Stomach smooth muscle (tissue), 2 donors: ENCODE measurements around the gene RPL13.

ENCODE experiments used
- H3K27ac ChIP-seq: one replicate; pipeline ENCODE4 v1.7.0; 2013; ENCODE audit warnings: mild to moderate bottlenecking, low read length, inconsistent platforms
- H3K27me3 ChIP-seq, 2 donors: one replicate each; pipeline ENCODE4 v1.7.0; 2013; ENCODE audit warnings: low read length in 2 of 2; ENCODE audit not compliant: insufficient read depth in 2 of 2, control insufficient read depth in 1 of 2
- H3K36me3 ChIP-seq, 2 donors: one replicate each; pipeline ENCODE4 v1.7.0; 2013; ENCODE audit warnings: low read length in 2 of 2; ENCODE audit not compliant: control insufficient read depth in 2 of 2, insufficient read depth in 2 of 2
- H3K4me1 ChIP-seq: one replicate; pipeline ENCODE4 v1.7.0; 2013; ENCODE audit warnings: low read length; ENCODE audit not compliant: control insufficient read depth, insufficient read depth
- H3K4me3 ChIP-seq, 2 donors: one replicate each; pipeline ENCODE4 v1.7.0; 2013; ENCODE audit warnings: low read length in 2 of 2
- H3K9ac ChIP-seq, 2 donors: one replicate each; pipeline ENCODE4 v1.7.0; 2013; ENCODE audit warnings: low read length in 2 of 2, mild to moderate bottlenecking in 1 of 2
- H3K9me3 ChIP-seq, 2 donors: one replicate each; pipeline ENCODE4 v1.7.0; 2013; ENCODE audit warnings: low read length in 2 of 2; ENCODE audit not compliant: control insufficient read depth in 2 of 2
- donor health status: healthy.
- donor health status: Pancreatic carcinoma.

RPL13 gene

DNA sequence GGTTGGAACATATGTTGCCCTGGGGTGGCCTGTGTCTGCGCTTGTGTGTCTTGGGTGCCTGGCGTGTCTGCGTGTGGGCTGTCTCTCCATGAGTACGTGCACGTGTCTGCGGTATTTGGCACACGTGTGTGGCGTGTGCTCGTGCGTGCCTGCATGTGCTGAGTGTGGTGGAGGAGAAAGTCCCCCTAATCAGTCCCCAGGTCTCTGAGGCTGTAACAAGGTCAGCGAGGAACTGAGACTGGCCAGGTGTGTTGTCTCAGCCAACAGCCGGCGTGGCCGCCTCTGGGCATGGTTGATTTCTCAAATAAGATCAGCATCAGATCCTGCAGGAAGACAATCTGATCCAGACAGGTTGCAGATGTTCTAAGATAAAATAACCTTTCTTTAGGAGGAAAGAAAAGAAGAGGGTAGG is 11.6 kb downstream of the RPL13 start:
- no peak overlapping the region for H3K9ac ChIP-seq
- H3K9me3 ChIP-seq, result no peaks in the 10 kb centered on the region
- H3K27ac ChIP-seq, result no peak overlapping the region
- H3K27me3 ChIP-seq, result peaks cover 31 to 57% of the 10 kb centered on the region in 2 donors
- H3K4me1 ChIP-seq, result peaks cover 16% of the 10 kb centered on the region
- H3K36me3 ChIP-seq, result no peaks in the 10 kb centered on the region
- no peak overlapping the region for H3K4me3 ChIP-seq

- H3K27me3 ChIP-seq, result peaks cover 35 to 60% of the 10 kb centered on the region in 2 donors
- H3K4me3 ChIP-seq, result no peak overlapping the region
- H3K36me3 ChIP-seq, result no peaks in the 10 kb centered on the region
- H3K9ac ChIP-seq, result no peak overlapping the region
- H3K4me1 ChIP-seq, result peaks cover 16% of the 10 kb centered on the region
- H3K9me3 ChIP-seq, result no peaks in the 10 kb centered on the region
- H3K27ac ChIP-seq, result no peak overlapping the region
Measured at GRCh38 chr16:89572485-89573205, 12.2 kb downstream of the RPL13 start.

- Histone ChIP-seq H3K4me1 (peaks cover 16% of the 10 kb centered on the region), H3K27ac (no peak overlapping the region), H3K9me3 (no peaks in the 10 kb centered on the region), H3K27me3 (peaks cover 35 to 60% of the 10 kb centered on the region in 2 donors), H3K36me3 (no peaks in the 10 kb centered on the region), H3K9ac (no peak overlapping the region), H3K4me3 (no peak overlapping the region)
Measured at GRCh38 chr16:89573826-89574680, 13.6 kb downstream of the RPL13 start.

DNA sequence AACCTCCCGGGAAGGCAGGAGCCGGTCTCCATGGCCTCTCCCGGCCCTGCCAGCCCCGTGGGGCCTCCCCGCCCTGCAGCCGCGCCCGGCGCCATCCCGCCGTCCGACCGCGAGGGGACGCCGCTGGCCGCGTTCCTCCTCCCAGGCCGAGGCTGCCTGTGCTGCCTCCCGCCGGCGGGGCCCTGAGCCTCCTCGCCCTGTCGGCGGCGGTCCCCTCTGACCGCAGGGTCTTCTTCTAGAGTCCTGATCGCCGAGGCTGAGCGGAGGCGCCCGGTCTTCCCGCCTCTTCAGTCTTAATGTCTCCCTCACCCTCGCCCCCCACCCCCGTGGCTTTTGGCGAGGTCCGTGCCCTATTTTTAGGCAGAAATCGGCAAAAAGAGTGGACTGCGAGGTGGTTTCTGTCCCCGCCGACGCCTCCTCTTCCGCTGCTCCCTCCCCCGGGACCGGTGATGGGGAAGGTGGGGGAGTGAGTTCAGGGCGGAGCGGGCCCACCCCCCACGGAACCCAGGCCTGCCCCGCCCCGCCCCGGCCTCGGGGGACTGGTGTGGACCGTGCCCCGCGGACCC is 14.3 kb downstream of the RPL13 start:
- peaks cover 16% of the 10 kb centered on the region for H3K4me1 ChIP-seq
- H3K4me3 ChIP-seq, result peak overlapping the region in 1 of 2 donors; percentile 49
- no peaks in the 10 kb centered on the region for H3K36me3 ChIP-seq
- no peaks in the 10 kb centered on the region for H3K9me3 ChIP-seq
- H3K9ac ChIP-seq, result no peak overlapping the region
- peaks cover 32 to 60% of the 10 kb centered on the region in 2 donors for H3K27me3 ChIP-seq
- no peak overlapping the region for H3K27ac ChIP-seq

GRCh38 chr16:89575247-89576152 is 15.0 kb downstream of the RPL13 start, which contains the start of gene CPNE7:
CPNE7 (plus strand) TSS chr16:89575758; CDS start chr16:89575898, 140 bp downstream.
- peak within 1 kb of the TSS in 1 of 2 donors; percentile 49 for H3K4me3 ChIP-seq
- peaks cover 27 to 52% of the 10 kb centered on the region in 2 donors for H3K27me3 ChIP-seq
- H3K36me3 ChIP-seq, result no peaks in the 10 kb centered on the region
- no peaks in the 10 kb centered on the region for H3K9me3 ChIP-seq
- peaks cover 16% of the 10 kb centered on the region for H3K4me1 ChIP-seq
- no peak within 1 kb of the TSS for H3K9ac ChIP-seq
- no peak within 1 kb of the TSS for H3K27ac ChIP-seq

GRCh38 chr16:89576153-89577054 is 15.9 kb downstream of the RPL13 start:
- Histone ChIP-seq H3K27me3 (peaks cover 26 to 51% of the 10 kb centered on the region in 2 donors), H3K36me3 (no peaks in the 10 kb centered on the region), H3K9ac (no peak overlapping the region), H3K4me1 (peaks cover 16% of the 10 kb centered on the region), H3K4me3 (no peak overlapping the region), H3K27ac (no peak overlapping the region), H3K9me3 (no peaks in the 10 kb centered on the region)

DNA sequence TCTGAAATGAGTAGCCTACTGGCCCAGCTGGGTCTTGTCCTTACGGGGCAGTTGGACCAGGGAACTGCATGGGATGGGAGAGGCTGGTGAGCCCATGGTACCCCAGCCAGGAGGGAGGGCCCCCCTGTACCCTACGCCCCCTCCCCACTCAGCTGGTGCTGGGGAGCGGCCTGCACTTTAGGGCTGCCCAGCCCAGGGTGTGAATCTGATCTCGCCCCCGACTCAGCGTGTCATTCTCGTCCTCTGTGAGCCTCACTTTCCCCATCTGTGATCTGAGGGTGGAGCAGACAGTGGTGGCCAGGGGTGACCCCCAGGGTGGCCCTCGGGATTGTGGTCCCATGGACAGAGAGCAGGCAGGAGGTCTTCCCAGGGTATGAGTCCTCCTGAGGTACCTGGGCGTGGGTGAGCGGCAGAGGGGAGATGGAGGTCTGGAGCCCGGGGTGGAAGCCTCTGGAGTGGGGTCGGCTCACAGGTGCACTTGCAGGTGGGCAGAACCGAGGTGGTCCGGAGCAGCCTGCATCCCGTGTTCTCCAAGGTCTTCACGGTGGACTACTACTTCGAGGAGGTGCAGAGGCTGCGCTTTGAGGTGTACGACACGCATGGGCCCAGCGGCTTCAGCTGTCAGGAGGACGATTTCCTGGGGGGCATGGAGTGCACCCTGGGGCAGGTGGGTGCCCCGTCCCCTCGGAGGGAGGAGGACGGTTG is 16.7 kb downstream of the RPL13 start:
- Histone ChIP-seq H3K4me3 (no peak overlapping the region), H3K4me1 (peaks cover 16% of the 10 kb centered on the region), H3K9ac (no peak overlapping the region), H3K36me3 (no peaks in the 10 kb centered on the region), H3K9me3 (no peaks in the 10 kb centered on the region), H3K27ac (no peak overlapping the region), H3K27me3 (peaks cover 23 to 46% of the 10 kb centered on the region in 2 donors)

DNA sequence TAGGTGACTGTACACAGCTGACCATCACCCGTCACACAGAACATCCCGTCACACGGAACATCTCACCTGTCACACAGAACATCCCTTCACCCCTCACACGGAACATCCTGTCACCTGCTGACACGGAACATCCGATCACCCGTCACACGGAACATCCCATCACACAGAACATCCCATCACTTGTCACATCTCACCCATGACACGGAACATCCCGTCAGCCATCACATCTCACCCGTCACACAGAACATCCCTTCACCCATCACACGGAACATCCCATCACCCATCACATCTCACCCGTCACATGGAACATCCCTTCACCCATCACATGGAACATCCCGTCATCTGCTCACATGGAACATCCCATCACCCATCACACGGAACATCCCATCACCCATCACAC is 18.9 kb downstream of the RPL13 start:
- Histone ChIP-seq H3K27me3 (peaks cover 11 to 26% of the 10 kb centered on the region in 2 donors), H3K27ac (no peak overlapping the region), H3K36me3 (no peaks in the 10 kb centered on the region), H3K9ac (no peak overlapping the region), H3K9me3 (no peaks in the 10 kb centered on the region), H3K4me1 (peaks cover 13% of the 10 kb centered on the region), H3K4me3 (no peak overlapping the region)

GRCh38 chr16:89581045-89581695 is 20.7 kb downstream of the RPL13 start:
- Histone ChIP-seq H3K9me3 (no peaks in the 10 kb centered on the region), H3K4me1 (no peaks in the 10 kb centered on the region), H3K27me3 (peaks cover 7 to 12% of the 10 kb centered on the region in 2 donors), H3K9ac (no peak overlapping the region), H3K36me3 (no peaks in the 10 kb centered on the region), H3K27ac (no peak overlapping the region), H3K4me3 (no peak overlapping the region)
